ENCODE results near the gene ABCA2.

- TF ChIP-seq EP300 (IDR thresholded peaks at IDR 0.05) (no peak), POLR2A (IDR thresholded peaks at IDR 0.05) (no peak), POLR2AphosphoS5 (IDR thresholded peaks at IDR 0.05) (no peak)
- TF ChIP-seq, protein P1, sequence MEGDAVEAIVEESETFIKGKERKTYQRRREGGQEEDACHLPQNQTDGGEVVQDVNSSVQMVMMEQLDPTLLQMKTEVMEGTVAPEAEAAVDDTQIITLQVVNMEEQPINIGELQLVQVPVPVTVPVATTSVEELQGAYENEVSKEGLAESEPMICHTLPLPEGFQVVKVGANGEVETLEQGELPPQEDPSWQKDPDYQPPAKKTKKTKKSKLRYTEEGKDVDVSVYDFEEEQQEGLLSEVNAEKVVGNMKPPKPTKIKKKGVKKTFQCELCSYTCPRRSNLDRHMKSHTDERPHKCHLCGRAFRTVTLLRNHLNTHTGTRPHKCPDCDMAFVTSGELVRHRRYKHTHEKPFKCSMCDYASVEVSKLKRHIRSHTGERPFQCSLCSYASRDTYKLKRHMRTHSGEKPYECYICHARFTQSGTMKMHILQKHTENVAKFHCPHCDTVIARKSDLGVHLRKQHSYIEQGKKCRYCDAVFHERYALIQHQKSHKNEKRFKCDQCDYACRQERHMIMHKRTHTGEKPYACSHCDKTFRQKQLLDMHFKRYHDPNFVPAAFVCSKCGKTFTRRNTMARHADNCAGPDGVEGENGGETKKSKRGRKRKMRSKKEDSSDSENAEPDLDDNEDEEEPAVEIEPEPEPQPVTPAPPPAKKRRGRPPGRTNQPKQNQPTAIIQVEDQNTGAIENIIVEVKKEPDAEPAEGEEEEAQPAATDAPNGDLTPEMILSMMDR (IDR thresholded peaks at IDR 0.05) = no peak
Measured at GRCh38 chr9:136964833-136965422, 63.1 kb downstream of the ABCA2 start.
